HCT116 (cell line): ENCODE results near the gene TCF7.

Experiments used
- ATF3 ChIP-seq: IDR thresholded peaks from 2 replicates; pipeline ENCODE4 v1.6.1; 2012
- CBX3 ChIP-seq: IDR thresholded peaks from 2 replicates; pipeline ENCODE4 v1.6.1; 2012; ENCODE audit warnings: low read depth
- CTCF ChIP-seq, 3 experiments: fragments of 200-600 bp in 1 of 3; sonication (generic) in 1 of 3; IDR thresholded peaks in 2 of 3; conservative IDR thresholded peaks in 1 of 3; 2 replicates each; pipeline ENCODE4 v1.5.1; 2012 to 2017; ENCODE audit warnings: low read depth in 2 of 3, low read length in 2 of 3, antibody characterized with exemption in 1 of 3, borderline replicate concordance in 1 of 3, control low read depth in 1 of 3, mild to moderate bottlenecking in 1 of 3, mixed read lengths in 1 of 3, mixed run types in 1 of 3, moderate library complexity in 1 of 3; ENCODE audit not compliant: insufficient read depth in 1 of 3
- EZH2phosphoT487 ChIP-seq: fragments of 200-600 bp; IDR thresholded peaks from 2 replicates; pipeline ENCODE4 v1.6.1; 2018; ENCODE audit warnings: antibody characterized with exemption, borderline replicate concordance
- POLR2A ChIP-seq: IDR thresholded peaks from 2 replicates; pipeline ENCODE4 v1.7.0; 2011; ENCODE audit warnings: borderline replicate concordance; ENCODE audit not compliant: insufficient read depth, insufficient read length; ENCODE audit errors: extremely low read depth
- POLR2AphosphoS5 ChIP-seq: IDR thresholded peaks from 2 replicates; pipeline ENCODE4 v1.6.1; 2011; ENCODE audit warnings: mild to moderate bottlenecking, low read depth, low read length, moderate library complexity
- REST ChIP-seq: IDR thresholded peaks from 2 replicates; pipeline ENCODE4 v1.6.1; 2012; ENCODE audit warnings: low read depth

- TF ChIP-seq CTCF (IDR thresholded peaks at IDR 0.05 in 2 of 3, conservative IDR thresholded peaks at IDR 0.05 in 1 of 3; ENCODE audit: borderline replicate concordance in 1 of 3, insufficient read depth in 1 of 3, low read depth in 2 of 3, low read length in 2 of 3) = no peak
- TF ChIP-seq REST = no peak
- no peak for TF ChIP-seq ATF3
- no peak for TF ChIP-seq CBX3
- no peak for TF ChIP-seq POLR2A
- TF ChIP-seq EZH2phosphoT487 = no peak
- no peak for TF ChIP-seq POLR2AphosphoS5
Measured at GRCh38 chr5:134072471-134073210, 41.8 kb upstream of the TCF7 start.
